Stimulated activated CD4-positive, alpha-beta T cell treated with anti-CD3 and anti-CD28 coated beads, Interleukin-1b, Interleukin-23, amount 100 ng/mL, for 48 hours (primary cell): Measurements from ENCODE around the gene EFR3B.

Experiments
- DNase-seq: peaks from one replicate; pipeline ENCODE4 v3.0.0-alpha.2; 2020

EFR3B gene

GRCh38 chr2:25197336-25198208 is 155.7 kb downstream of the EFR3B start:
- DNase-seq = no peak

- no peak for DNase-seq
These were observed 156.3 kb downstream of the EFR3B start for GRCh38 chr2:25198209-25198525.

- no peak for DNase-seq
These were observed 156.7 kb downstream of the EFR3B start for GRCh38 chr2:25198576-25198975.

- DNase-seq = no peak
These were observed 159.4 kb downstream of the EFR3B start for GRCh38 chr2:25201265-25201664.

GRCh38 chr2:25201794-25202193 is 159.9 kb downstream of the EFR3B start:
- no peak for DNase-seq

GRCh38 chr2:25202275-25202674 is 160.4 kb downstream of the EFR3B start:
- no peak for DNase-seq

GRCh38 chr2:25204190-25204838 is 162.4 kb downstream of the EFR3B start:
- DNase-seq = no peak

- DNase-seq = no peak
These were observed 165.2 kb downstream of the EFR3B start for GRCh38 chr2:25207078-25207545.
